ENCODE measurements around the gene DNAL1.

The DNAL1 gene

GRCh38 chr14:73722581-73722980 is 77.8 kb downstream of the DNAL1 start:
- no peak overlapping the region for H3K9ac ChIP-seq (ENCODE audit: low read length)
- H2AFZ ChIP-seq (ENCODE audit: low read length) = no peak overlapping the region
- no peaks in the 10 kb centered on the region for H3K79me2 ChIP-seq (ENCODE audit: insufficient read depth, low read length)
- TF ChIP-seq EZH2 (IDR thresholded peaks at IDR 0.05; ENCODE audit: borderline replicate concordance, low read length) (no peak), CTCF (IDR thresholded peaks at IDR 0.05; ENCODE audit: low read length) (no peak)
- no peaks in the 10 kb centered on the region for H3K9me2 ChIP-seq (ENCODE audit: low read depth, low read length)
- H3F3A ChIP-seq (ENCODE audit: insufficient read depth, low read length) = no peaks in the 10 kb centered on the region
- H3K4me3 ChIP-seq (ENCODE audit: low read depth, low read length, poor library complexity, severe bottlenecking) = no peak overlapping the region
- no peaks in the 10 kb centered on the region for H4K20me1 ChIP-seq (ENCODE audit: insufficient read depth, low read length)
- H3K27ac ChIP-seq (ENCODE audit: low read depth, low read length, poor library complexity, severe bottlenecking) = no peak overlapping the region
- H3K4me1 ChIP-seq (ENCODE audit: insufficient read depth, low read length, severe bottlenecking) = no peaks in the 10 kb centered on the region
- no peaks in the 10 kb centered on the region for H3K9me3 ChIP-seq (ENCODE audit: low read length)
- peaks cover 96% of the 10 kb centered on the region for H3K36me3 ChIP-seq (ENCODE audit: insufficient read depth, low read length)
- H3K4me2 ChIP-seq (ENCODE audit: low read length) = no peak overlapping the region
- no peaks in the 10 kb centered on the region for H3K27me3 ChIP-seq (ENCODE audit: insufficient read depth, low read length)

GRCh38 chr14:73723406-73723796 is 78.6 kb downstream of the DNAL1 start:
- no peaks in the 10 kb centered on the region for H3K9me2 ChIP-seq (ENCODE audit: low read depth, low read length)
- H3K4me1 ChIP-seq (ENCODE audit: insufficient read depth, low read length, severe bottlenecking) = no peaks in the 10 kb centered on the region
- no peak overlapping the region for H2AFZ ChIP-seq (ENCODE audit: low read length)
- no peak overlapping the region for H3K27ac ChIP-seq (ENCODE audit: low read depth, low read length, poor library complexity, severe bottlenecking)
- no peaks in the 10 kb centered on the region for H3K9me3 ChIP-seq (ENCODE audit: low read length)
- no peaks in the 10 kb centered on the region for H3K27me3 ChIP-seq (ENCODE audit: insufficient read depth, low read length)
- no peaks in the 10 kb centered on the region for H3F3A ChIP-seq (ENCODE audit: insufficient read depth, low read length)
- no peak overlapping the region for H3K4me2 ChIP-seq (ENCODE audit: low read length)
- H3K9ac ChIP-seq (ENCODE audit: low read length) = no peak overlapping the region
- TF ChIP-seq CTCF (IDR thresholded peaks at IDR 0.05; ENCODE audit: low read length) (no peak), EZH2 (IDR thresholded peaks at IDR 0.05; ENCODE audit: borderline replicate concordance, low read length) (no peak)
- no peaks in the 10 kb centered on the region for H4K20me1 ChIP-seq (ENCODE audit: insufficient read depth, low read length)
- peaks cover 96% of the 10 kb centered on the region for H3K36me3 ChIP-seq (ENCODE audit: insufficient read depth, low read length)
- no peaks in the 10 kb centered on the region for H3K79me2 ChIP-seq (ENCODE audit: insufficient read depth, low read length)
- H3K4me3 ChIP-seq (ENCODE audit: low read depth, low read length, poor library complexity, severe bottlenecking) = no peak overlapping the region

- Histone ChIP-seq H3K9ac (ENCODE audit: low read length) (no peak overlapping the region), H3K79me2 (ENCODE audit: insufficient read depth, low read length) (no peaks in the 10 kb centered on the region), H3K9me2 (ENCODE audit: low read depth, low read length) (no peaks in the 10 kb centered on the region), H3F3A (ENCODE audit: insufficient read depth, low read length) (no peaks in the 10 kb centered on the region), H3K4me1 (ENCODE audit: insufficient read depth, low read length, severe bottlenecking) (no peaks in the 10 kb centered on the region), H2AFZ (ENCODE audit: low read length) (no peak overlapping the region), H3K9me3 (ENCODE audit: low read length) (no peaks in the 10 kb centered on the region), H3K4me2 (ENCODE audit: low read length) (no peak overlapping the region), H3K27ac (ENCODE audit: low read depth, low read length, poor library complexity, severe bottlenecking) (no peak overlapping the region), H3K36me3 (ENCODE audit: insufficient read depth, low read length) (peaks cover 96% of the 10 kb centered on the region), H3K4me3 (ENCODE audit: low read depth, low read length, poor library complexity, severe bottlenecking) (no peak overlapping the region), H3K27me3 (ENCODE audit: insufficient read depth, low read length) (no peaks in the 10 kb centered on the region), H4K20me1 (ENCODE audit: insufficient read depth, low read length) (no peaks in the 10 kb centered on the region)
- TF ChIP-seq EZH2 (IDR thresholded peaks at IDR 0.05; ENCODE audit: borderline replicate concordance, low read length) = no peak
- TF ChIP-seq CTCF (IDR thresholded peaks at IDR 0.05; ENCODE audit: low read length) = no peak
These were observed 79.2 kb downstream of the DNAL1 start for GRCh38 chr14:73723797-73724661.
